HepG2 (cell line): ENCODE measurements around the gene CSK. TPM values are rescaled to one million over a fixed set of nuclear protein-coding genes. Genes with fewer than 3 reads are reported as not detected.
A peak's percentile ranks its signal among the peaks of the same experiment; 100 is the strongest.

Source experiments
- ATAC-seq: fragments of 200-7000 bp; cut with Tn5 transposase; 3 replicates; pipeline ENCODE4 v1.9.1; 2020; ENCODE audit warnings: mild to moderate bottlenecking, moderate library complexity
- BruUV-seq: library from RNA; stranded (reverse); fragments of 400-500 nt; replicated peaks from 2 replicates; lab custom pipeline; 2021; lab: Mats Ljungman, UMichigan
- CTCF ChIA-PET: fragments of 300-600 bp; formaldehyde crosslinking; extraction: SDS; loops from one replicate; lab custom pipeline; 2021; ENCODE audit warnings: low total read pairs, inconsistent platforms, low intra/inter-chr PET ratio; lab: Yijun Ruan, JAX
- POLR2A ChIA-PET: fragments of 350-600 bp; sonication (Branson Sonifier 250); formaldehyde crosslinking; loops from one replicate; lab custom pipeline; 2020; ENCODE audit warnings: antibody characterized with exemption, inconsistent platforms; lab: Yijun Ruan, JAX
- DNase-seq: peaks from one replicate; pipeline ENCODE4 v3.0.0-alpha.2; 2015; ENCODE audit warnings: low spot score
- FAIRE-seq: peaks from 3 replicates; lab custom pipeline; 2011; peaks lifted over from hg19 to GRCh38; lab: Jason Lieb, UNC
- H2AFZ ChIP-seq: one replicate; pipeline ENCODE4 v1.6.1; 2011; ENCODE audit warnings: low read length, inconsistent platforms
- H3K27ac ChIP-seq: fragments of 300-600 bp; 3 replicates; pipeline ENCODE4 v1.8.0; 2011; ENCODE audit warnings: mixed run types, mild to moderate bottlenecking, mixed read lengths, low read length, inconsistent platforms; ENCODE audit not compliant: insufficient read depth; ENCODE audit errors: extremely low read length
- H3K27me3 ChIP-seq, 2 experiments: fragments of 200-600 bp in 1 of 2; 2 replicates in 1 of 2; 3 replicates in 1 of 2; pipeline versions ENCODE4 v1.6.0 to v1.8.0; 2011; ENCODE audit warnings: low read length in 2 of 2, mild to moderate bottlenecking in 2 of 2, moderate library complexity in 2 of 2, inconsistent platforms in 1 of 2; ENCODE audit not compliant: insufficient read depth in 2 of 2, control insufficient read depth in 1 of 2
- H3K36me3 ChIP-seq, 2 experiments: fragments of 200-600 bp in 1 of 2; replicated peaks in 1 of 2; 2 replicates in 1 of 2; 3 replicates in 1 of 2; pipeline versions ENCODE4 v1.5.1 to v1.8.0; 2011; ENCODE audit warnings: low read length in 2 of 2, inconsistent platforms in 1 of 2; ENCODE audit not compliant: insufficient read depth in 2 of 2, control insufficient read depth in 1 of 2
- H3K4me1 ChIP-seq: 2 replicates; pipeline ENCODE4 v1.5.1; 2012; ENCODE audit warnings: low read length, inconsistent platforms; ENCODE audit not compliant: insufficient read depth
- H3K4me2 ChIP-seq: 2 replicates; pipeline ENCODE4 v1.6.0; 2011; ENCODE audit warnings: low read depth, low read length, inconsistent platforms
- H3K4me3 ChIP-seq, 3 experiments: fragments of 200-600 bp in 1 of 3; sonication (generic), shearing (Covaris generic) in 1 of 3; replicated peaks in 1 of 3; 2 replicates each; pipeline ENCODE4 v1.5.1; 2011 to 2016; ENCODE audit warnings: low read length in 3 of 3, inconsistent platforms in 2 of 3, low read depth in 2 of 3, mild to moderate bottlenecking in 2 of 3, control low read depth in 1 of 3, mixed read lengths in 1 of 3; ENCODE audit not compliant: insufficient read depth in 1 of 3
- H3K79me2 ChIP-seq: one replicate; pipeline ENCODE4 v1.6.1; 2011; ENCODE audit warnings: low read length, inconsistent platforms; ENCODE audit not compliant: insufficient read depth
- H3K9ac ChIP-seq: 2 replicates; pipeline ENCODE4 v1.6.0; 2011; ENCODE audit warnings: mild to moderate bottlenecking, low read depth, low read length, inconsistent platforms; ENCODE audit not compliant: insufficient read depth
- H3K9me3 ChIP-seq: 2 replicates; pipeline ENCODE4 v1.5.1; 2012; ENCODE audit warnings: mild to moderate bottlenecking, low read length
- H4K20me1 ChIP-seq: 2 replicates; pipeline ENCODE4 v1.6.0; 2011; ENCODE audit warnings: inconsistent platforms, mild to moderate bottlenecking, low read length, moderate library complexity; ENCODE audit not compliant: insufficient read depth
- AHR ChIP-seq: IDR thresholded peaks from 2 replicates; pipeline ENCODE4 v1.6.1; 2018; ENCODE audit warnings: missing genetic modification reagents, missing compliant biosample characterization
- HOXA9 ChIP-seq: sonication (generic); formaldehyde crosslinking; IDR thresholded peaks from 2 replicates; pipeline ENCODE4 v1.8.1; 2022; ENCODE audit warnings: missing genetic modification reagents, mild to moderate bottlenecking, moderate library complexity, borderline replicate concordance
- KAT8 ChIP-seq: IDR thresholded peaks from 2 replicates; pipeline ENCODE4 v1.6.1; 2016; ENCODE audit warnings: missing genetic modification reagents, missing compliant biosample characterization
- MTA1 ChIP-seq: sonication (generic); formaldehyde crosslinking; IDR thresholded peaks from 2 replicates; pipeline ENCODE4 v1.4.0; 2020; ENCODE audit warnings: missing genetic modification reagents, mild to moderate bottlenecking, borderline replicate concordance
- MYC ChIP-seq: sonication (generic); formaldehyde crosslinking; IDR thresholded peaks from 2 replicates; pipeline ENCODE4 v1.9.0; 2021; ENCODE audit warnings: missing genetic modification reagents, borderline replicate concordance
- NBN ChIP-seq: fragments of 450-650 bp; conservative IDR thresholded peaks from 2 replicates; pipeline ENCODE4 v1.6.1; 2017
- SP4 ChIP-seq: sonication (generic); formaldehyde crosslinking; IDR thresholded peaks from 2 replicates; pipeline ENCODE4 v1.8.1; 2023; ENCODE audit warnings: mild to moderate bottlenecking, missing genetic modification reagents
- YEATS2 ChIP-seq: sonication (generic); formaldehyde crosslinking; IDR thresholded peaks from 2 replicates; pipeline ENCODE4 v1.4.0; 2020; ENCODE audit warnings: missing genetic modification reagents, borderline replicate concordance
- YEATS4 ChIP-seq: sonication (generic); formaldehyde crosslinking; IDR thresholded peaks from 2 replicates; pipeline ENCODE4 v1.4.0; 2020; ENCODE audit warnings: missing genetic modification reagents, borderline replicate concordance
- ZNF563 ChIP-seq: sonication (generic); formaldehyde crosslinking; IDR thresholded peaks from 2 replicates; pipeline ENCODE4 v1.8.0; 2022; ENCODE audit warnings: mild to moderate bottlenecking, moderate library complexity, missing genetic modification reagents
- ZNF577 ChIP-seq: sonication (generic); formaldehyde crosslinking; IDR thresholded peaks from 2 replicates; pipeline ENCODE4 v1.4.0; 2020; ENCODE audit warnings: mild to moderate bottlenecking, low read depth, missing genetic modification reagents, borderline replicate concordance
- ZNF616 ChIP-seq: sonication (generic); formaldehyde crosslinking; IDR thresholded peaks from 2 replicates; pipeline ENCODE4 v1.5.0; 2020; ENCODE audit warnings: low read depth, mild to moderate bottlenecking, missing genetic modification reagents
- WGBS: methylation state at CpG from one replicate; pipeline ENCODE4 v1.1.6; 2017; ENCODE audit warnings: low lambda C conversion rate; 5-methylcytosine and 5-hydroxymethylcytosine counted together
- in situ Hi-C: cut with HindIII; loops from 2 replicates; pipeline ENCODE4 v1.10.0; 2017; ENCODE audit warnings: low pct_unique_long_range_greater_than_20kb; ENCODE audit not compliant: extremely low pct_ligation_motif_present
- intact Hi-C: fragments of 100-400 bp; cut with micrococcal nuclease; formaldehyde crosslinking; loops from one replicate; pipeline ENCODE4 v1.10.0; 2022; ENCODE audit not compliant: unreplicated experiment
- polyA plus RNA-seq, 8 experiments: library from polyadenylated mRNA; depleted of rRNA in 3 of 8; stranded (reverse) in 7 of 8; unstranded in 1 of 8; fragments of >200 nt; fragmentation: Illumina TruSeq in 4 of 8; extraction: Trizol in 4 of 8; gene quantifications; 2 replicates each; pipeline versions ENCODE4 v1.2.1 to v1.2.3, GENCODE V29; 2011 to 2016; ENCODE audit warnings: low read depth in 4 of 8, missing spikeins in 1 of 8, mixed read lengths in 1 of 8; ENCODE audit not compliant: insufficient read depth in 1 of 8
- total RNA-seq, 5 experiments: library from RNA; depleted of rRNA; stranded (reverse); fragments of >200 nt; fragmentation: Illumina TruSeq; extraction: Trizol; gene quantifications; 2 replicates each; pipeline ENCODE4 v1.2.3, GENCODE V29; 2016; ENCODE audit warnings: low read depth in 1 of 5
- TF ChIP-seq, protein P1 (sequence below): sonication (generic); formaldehyde crosslinking; IDR thresholded peaks from 2 replicates; pipeline ENCODE4 v1.8.1; 2023; ENCODE audit warnings: mild to moderate bottlenecking, missing genetic modification reagents
- TF ChIP-seq, protein P2 (sequence below): sonication (generic); formaldehyde crosslinking; IDR thresholded peaks from 2 replicates; pipeline ENCODE4 v1.5.0; 2020; ENCODE audit warnings: mild to moderate bottlenecking, missing genetic modification reagents, moderate library complexity
- TF ChIP-seq, protein P3 (sequence below): sonication (generic); formaldehyde crosslinking; IDR thresholded peaks from 2 replicates; pipeline ENCODE4 v1.5.1; 2020; ENCODE audit warnings: mild to moderate bottlenecking, missing genetic modification reagents, moderate library complexity
- TF ChIP-seq, protein P4 (sequence below): sonication (generic); formaldehyde crosslinking; IDR thresholded peaks from 2 replicates; pipeline ENCODE4 v1.8.0; 2022; ENCODE audit warnings: mild to moderate bottlenecking, missing genetic modification reagents

The CSK gene
- total and polyA plus RNA-seq, 2 of the 13 experiments (the other 11 are each of a cell fraction or from before 2014, with no cell fraction given), result 12.5 to 21.3 TPM

DNA sequence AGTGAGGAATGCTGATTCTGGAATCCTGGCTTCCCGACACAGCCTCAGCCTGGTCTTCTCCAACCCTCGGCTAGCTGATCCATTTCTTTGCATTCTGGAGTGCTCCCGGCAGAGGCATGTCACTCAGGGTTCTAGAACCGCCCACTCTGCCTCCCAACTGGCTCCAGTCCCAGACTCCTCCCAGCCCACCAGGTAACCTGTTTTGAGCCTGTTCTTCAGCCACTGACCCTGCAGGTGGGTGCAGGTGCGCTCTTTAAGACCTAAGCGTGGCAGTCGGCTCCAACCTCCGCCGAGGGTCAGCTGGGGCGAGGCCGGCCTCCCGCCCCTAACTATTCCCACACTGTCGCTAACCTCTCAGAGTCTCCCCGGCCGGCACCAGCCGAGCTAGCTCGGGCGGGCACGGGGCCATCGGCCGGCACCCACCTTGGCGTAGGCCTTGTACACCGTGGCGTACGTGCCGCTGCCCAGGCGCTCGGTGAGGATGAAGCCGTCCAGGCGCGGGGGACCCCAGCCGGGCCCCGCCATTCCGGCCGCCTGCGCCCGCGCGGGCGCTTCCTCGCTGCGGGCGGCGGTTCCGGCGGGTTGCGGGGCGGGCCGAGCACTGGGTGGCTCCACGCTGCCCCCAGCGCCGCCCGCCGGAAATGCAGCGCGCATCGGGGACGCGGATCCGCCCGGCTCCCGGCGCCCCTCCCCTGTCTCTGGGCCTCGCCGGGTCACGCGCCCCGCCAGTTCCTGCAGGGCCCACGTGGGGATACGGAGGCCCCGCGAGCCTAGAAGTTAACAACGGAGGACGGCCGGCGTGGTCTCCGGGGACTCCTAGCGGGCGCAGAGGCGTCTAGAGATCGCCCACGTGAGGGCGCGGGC lies 60.9 kb downstream of the CSK start, which contains the start of gene ULK3:
Gene ULK3 (minus strand): TSS at position 576 of the 864 bp plus-strand sequence. CDS start 51 bp downstream, at position 525.
- Histone ChIP-seq H4K20me1 (no peaks in the 10 kb centered on the region), H2AFZ (peak within 1 kb of the TSS; percentile 89), H3K4me2 (peak within 1 kb of the TSS; percentile 89), H3K79me2 (no peaks in the 10 kb centered on the region), H3K27ac (peak within 1 kb of the TSS; percentile 57), H3K4me3 (peak within 1 kb of the TSS; percentile 70 to 84 (median 80)), H3K36me3 (peaks cover 6 to 19% of the 10 kb centered on the region in 2 experiments; a peak in 4 of 5 replicates), H3K9ac (peak within 1 kb of the TSS; percentile 71), H3K27me3 (no peaks in the 10 kb centered on the region), H3K9me3 (no peaks in the 10 kb centered on the region), H3K4me1 (peaks cover 22% of the 10 kb centered on the region)
- BruUV-seq, result no TSS peak
- 6% methylated on average over 26 of the region's 84 CpGs for WGBS
- DNase-seq, result peak; percentile 70
- ChIA-PET CTCF (interaction anchor here (0.6 to 1.8 kb wide), 3 partner anchors 59 to 74 kb away, joined by 3 to 6 read pairs (median 3); no protein-coding TSS in a partner anchor), POLR2A (interaction anchor here (0.6 to 1.0 kb wide), 6 partner anchors 15 to 59 kb away, joined by 3 to 7 read pairs (median 4); partner anchors contain the start of gene SCAMP2)
- intact Hi-C loops (loop anchor here (2.0 kb wide), 1 partner anchor 14 kb away; no protein-coding TSS in a partner anchor), in situ Hi-C loops (no loop called here)
- peak; percentile 81 for ATAC-seq
- peak; percentile 83 for FAIRE-seq
- TF ChIP-seq MTA1 (CRISPR knock-in tag), result peak; percentile 46; the same call in 1 of the 2 replicates
- peak; percentile 68; the same call in 1 of the 2 replicates for TF ChIP-seq SP4 (CRISPR knock-in tag)
- TF ChIP-seq, protein P1, sequence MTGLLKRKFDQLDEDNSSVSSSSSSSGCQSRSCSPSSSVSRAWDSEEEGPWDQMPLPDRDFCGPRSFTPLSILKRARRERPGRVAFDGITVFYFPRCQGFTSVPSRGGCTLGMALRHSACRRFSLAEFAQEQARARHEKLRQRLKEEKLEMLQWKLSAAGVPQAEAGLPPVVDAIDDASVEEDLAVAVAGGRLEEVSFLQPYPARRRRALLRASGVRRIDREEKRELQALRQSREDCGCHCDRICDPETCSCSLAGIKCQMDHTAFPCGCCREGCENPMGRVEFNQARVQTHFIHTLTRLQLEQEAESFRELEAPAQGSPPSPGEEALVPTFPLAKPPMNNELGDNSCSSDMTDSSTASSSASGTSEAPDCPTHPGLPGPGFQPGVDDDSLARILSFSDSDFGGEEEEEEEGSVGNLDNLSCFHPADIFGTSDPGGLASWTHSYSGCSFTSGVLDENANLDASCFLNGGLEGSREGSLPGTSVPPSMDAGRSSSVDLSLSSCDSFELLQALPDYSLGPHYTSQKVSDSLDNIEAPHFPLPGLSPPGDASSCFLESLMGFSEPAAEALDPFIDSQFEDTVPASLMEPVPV, result peak; percentile 87
- TF ChIP-seq, protein P2, sequence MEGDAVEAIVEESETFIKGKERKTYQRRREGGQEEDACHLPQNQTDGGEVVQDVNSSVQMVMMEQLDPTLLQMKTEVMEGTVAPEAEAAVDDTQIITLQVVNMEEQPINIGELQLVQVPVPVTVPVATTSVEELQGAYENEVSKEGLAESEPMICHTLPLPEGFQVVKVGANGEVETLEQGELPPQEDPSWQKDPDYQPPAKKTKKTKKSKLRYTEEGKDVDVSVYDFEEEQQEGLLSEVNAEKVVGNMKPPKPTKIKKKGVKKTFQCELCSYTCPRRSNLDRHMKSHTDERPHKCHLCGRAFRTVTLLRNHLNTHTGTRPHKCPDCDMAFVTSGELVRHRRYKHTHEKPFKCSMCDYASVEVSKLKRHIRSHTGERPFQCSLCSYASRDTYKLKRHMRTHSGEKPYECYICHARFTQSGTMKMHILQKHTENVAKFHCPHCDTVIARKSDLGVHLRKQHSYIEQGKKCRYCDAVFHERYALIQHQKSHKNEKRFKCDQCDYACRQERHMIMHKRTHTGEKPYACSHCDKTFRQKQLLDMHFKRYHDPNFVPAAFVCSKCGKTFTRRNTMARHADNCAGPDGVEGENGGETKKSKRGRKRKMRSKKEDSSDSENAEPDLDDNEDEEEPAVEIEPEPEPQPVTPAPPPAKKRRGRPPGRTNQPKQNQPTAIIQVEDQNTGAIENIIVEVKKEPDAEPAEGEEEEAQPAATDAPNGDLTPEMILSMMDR (CRISPR knock-in tag), result peak; percentile 74
- TF ChIP-seq YEATS2 (CRISPR knock-in tag), result peak; percentile 16; the same call in 1 of the 2 replicates
- TF ChIP-seq AHR (CRISPR knock-in tag), result 0 out of 2 replicates have a peak, but pooled peaks have one; percentile 32
- 0 out of 2 replicates have a peak, but pooled peaks have one; percentile 43 for TF ChIP-seq ZNF616 (CRISPR knock-in tag)
- TF ChIP-seq, protein P3, sequence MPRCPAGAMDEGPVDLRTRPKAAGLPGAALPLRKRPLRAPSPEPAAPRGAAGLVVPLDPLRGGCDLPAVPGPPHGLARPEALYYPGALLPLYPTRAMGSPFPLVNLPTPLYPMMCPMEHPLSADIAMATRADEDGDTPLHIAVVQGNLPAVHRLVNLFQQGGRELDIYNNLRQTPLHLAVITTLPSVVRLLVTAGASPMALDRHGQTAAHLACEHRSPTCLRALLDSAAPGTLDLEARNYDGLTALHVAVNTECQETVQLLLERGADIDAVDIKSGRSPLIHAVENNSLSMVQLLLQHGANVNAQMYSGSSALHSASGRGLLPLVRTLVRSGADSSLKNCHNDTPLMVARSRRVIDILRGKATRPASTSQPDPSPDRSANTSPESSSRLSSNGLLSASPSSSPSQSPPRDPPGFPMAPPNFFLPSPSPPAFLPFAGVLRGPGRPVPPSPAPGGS, result peak; percentile 73
- TF ChIP-seq YEATS4 (CRISPR knock-in tag), result peak; percentile 76
- TF ChIP-seq, protein P4, sequence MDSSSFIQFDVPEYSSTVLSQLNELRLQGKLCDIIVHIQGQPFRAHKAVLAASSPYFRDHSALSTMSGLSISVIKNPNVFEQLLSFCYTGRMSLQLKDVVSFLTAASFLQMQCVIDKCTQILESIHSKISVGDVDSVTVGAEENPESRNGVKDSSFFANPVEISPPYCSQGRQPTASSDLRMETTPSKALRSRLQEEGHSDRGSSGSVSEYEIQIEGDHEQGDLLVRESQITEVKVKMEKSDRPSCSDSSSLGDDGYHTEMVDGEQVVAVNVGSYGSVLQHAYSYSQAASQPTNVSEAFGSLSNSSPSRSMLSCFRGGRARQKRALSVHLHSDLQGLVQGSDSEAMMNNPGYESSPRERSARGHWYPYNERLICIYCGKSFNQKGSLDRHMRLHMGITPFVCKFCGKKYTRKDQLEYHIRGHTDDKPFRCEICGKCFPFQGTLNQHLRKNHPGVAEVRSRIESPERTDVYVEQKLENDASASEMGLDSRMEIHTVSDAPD, result 0 out of 2 replicates have a peak, but pooled peaks have one; percentile 38
- TF ChIP-seq HOXA9 (CRISPR knock-in tag), result peak; percentile 16; the same call in 1 of the 2 replicates
- no peak for TF ChIP-seq ZNF577 (CRISPR knock-in tag)
- TF ChIP-seq NBN, result no peak
- TF ChIP-seq ZNF563 (CRISPR knock-in tag), result peak; percentile 60; the same call in 1 of the 2 replicates
- no peak for TF ChIP-seq KAT8 (CRISPR knock-in tag)
- peak; percentile 91 for TF ChIP-seq MYC (CRISPR knock-in tag)
